ENCODE data around the gene MMGT1.
A peak's percentile ranks its signal among the peaks of the same experiment; 100 is the strongest.

Gene MMGT1

GRCh38 chrX:135973548-135974278 lies at the start of gene MMGT1:
Gene MMGT1 (minus strand): TSS chrX:135973988. CDS start chrX:135973675, 313 bp downstream.
- peak; percentile 85 for DNase-seq

GRCh38 chrX:136021903-136022302 lies 48.1 kb upstream of the MMGT1 start:
- DNase-seq, result no peak

- no peak for DNase-seq
These were observed 47.4 kb upstream of the MMGT1 start for GRCh38 chrX:136021160-136021559.

GRCh38 chrX:136019226-136019625 lies 45.4 kb upstream of the MMGT1 start:
- DNase-seq, result no peak

- no peak for DNase-seq
These were observed 43.1 kb upstream of the MMGT1 start for GRCh38 chrX:136016881-136017280.

GRCh38 chrX:136015016-136015415 lies 41.2 kb upstream of the MMGT1 start:
- no peak for DNase-seq

- no peak for DNase-seq
These were observed 14.5 kb upstream of the MMGT1 start for GRCh38 chrX:135988245-135988644.

GRCh38 chrX:135985973-135986310 lies 12.2 kb upstream of the MMGT1 start:
- DNase-seq, result peak; percentile 6

- DNase-seq, result peak; percentile 71
These were observed 11.6 kb upstream of the MMGT1 start, which contains the start of gene SLC9A6 for GRCh38 chrX:135985157-135985972. Gene SLC9A6 (plus strand): TSS chrX:135985435. CDS start chrX:135985659, 224 bp downstream.

- no peak for DNase-seq
These were observed 11.0 kb upstream of the MMGT1 start for GRCh38 chrX:135984791-135985156.

GRCh38 chrX:135984256-135984655 lies 10.5 kb upstream of the MMGT1 start:
- DNase-seq, result no peak

GRCh38 chrX:135982860-135983259 lies 9.1 kb upstream of the MMGT1 start:
- DNase-seq, result no peak

GRCh38 chrX:135981668-135982067 lies 7.9 kb upstream of the MMGT1 start:
- DNase-seq, result no peak

GRCh38 chrX:135981010-135981409 lies 7.2 kb upstream of the MMGT1 start:
- DNase-seq, result no peak

- no peak for DNase-seq
These were observed 3.8 kb upstream of the MMGT1 start for GRCh38 chrX:135977611-135978010.

GRCh38 chrX:135975421-135975820 lies 1.6 kb upstream of the MMGT1 start:
- no peak for DNase-seq

- peak; percentile 79 for DNase-seq
These were observed 580 bp upstream of the MMGT1 start for GRCh38 chrX:135974279-135974856.

- no peak for DNase-seq
These were observed 702 bp downstream of the MMGT1 start for GRCh38 chrX:135973025-135973547.

- no peak for DNase-seq
These were observed 22.5 kb downstream of the MMGT1 start for GRCh38 chrX:135951291-135951690.

- no peak for DNase-seq
These were observed 29.3 kb downstream of the MMGT1 start for GRCh38 chrX:135944486-135944885.

GRCh38 chrX:135931644-135932487 lies 41.9 kb downstream of the MMGT1 start:
- DNase-seq, result peak; percentile 24

- DNase-seq, result no peak
These were observed 45.9 kb downstream of the MMGT1 start for GRCh38 chrX:135927897-135928296.

- DNase-seq, result no peak
These were observed 50.4 kb downstream of the MMGT1 start for GRCh38 chrX:135923353-135923752.
